Astrocyte (in vitro differentiated cells and primary cell): ENCODE data around the gene ARL13B.

Experiments
- CTCF ChIP-seq: IDR thresholded peaks from 2 replicates; pipeline ENCODE4 v1.5.1; 2011; ENCODE audit warnings: low read depth, mild to moderate bottlenecking, inconsistent platforms, low read length, moderate library complexity; ENCODE audit not compliant: insufficient read depth
- EZH2 ChIP-seq: IDR thresholded peaks from 2 replicates; pipeline ENCODE4 v1.6.1; 2012; ENCODE audit warnings: mild to moderate bottlenecking, low read length, inconsistent platforms; ENCODE audit not compliant: insufficient read depth

GRCh38 chr3:93979850-93980676 lies at the start of gene ARL13B:
- TF ChIP-seq CTCF (no peak), EZH2 (no peak)
